KBM-7 (cell line): ENCODE data around the gene PFDN4.
A peak's percentile ranks its signal among the peaks of the same experiment; 100 is the strongest.

Experiments
- DNase-seq: peaks from one replicate; pipeline ENCODE4 v3.0.0-alpha.2; 2015
- in situ Hi-C: fragments of 300-500 bp; cut with MboI; formaldehyde crosslinking; loops from 2 replicates; pipeline ENCODE4 v1.14.3; 2020; ENCODE audit warnings: low sequenced_read_pairs, low pct_unique_long_range_greater_than_20kb, mixed read lengths

The PFDN4 gene, protein sequence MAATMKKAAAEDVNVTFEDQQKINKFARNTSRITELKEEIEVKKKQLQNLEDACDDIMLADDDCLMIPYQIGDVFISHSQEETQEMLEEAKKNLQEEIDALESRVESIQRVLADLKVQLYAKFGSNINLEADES

GRCh38 chr20:54207743-54208547 lies at the start of gene PFDN4:
TSS of gene PFDN4 (plus strand) at chr20:54208087. CDS start at chr20:54208101, 14 bp downstream.
- DNase-seq, result peak; percentile 90
- in situ Hi-C loops, result loop anchor here (10.0 to 25.0 kb wide), 2 partner anchors 103 to 429 kb away; no protein-coding TSS in a partner anchor

- no peak for DNase-seq
Observed at GRCh38 chr20:54158226-54158625, 49.7 kb upstream of the PFDN4 start.

GRCh38 chr20:54158856-54159418 lies 49.0 kb upstream of the PFDN4 start:
- in situ Hi-C loops, result no loop called here
- no peak for DNase-seq

More at GRCh38 chr20:54158226-54158625, 49.7 kb upstream of the PFDN4 start:
- in situ Hi-C loops, result no loop called here

GRCh38 chr20:54160065-54161007 lies 47.6 kb upstream of the PFDN4 start:
- no peak for DNase-seq
- in situ Hi-C loops, result no loop called here

DNA sequence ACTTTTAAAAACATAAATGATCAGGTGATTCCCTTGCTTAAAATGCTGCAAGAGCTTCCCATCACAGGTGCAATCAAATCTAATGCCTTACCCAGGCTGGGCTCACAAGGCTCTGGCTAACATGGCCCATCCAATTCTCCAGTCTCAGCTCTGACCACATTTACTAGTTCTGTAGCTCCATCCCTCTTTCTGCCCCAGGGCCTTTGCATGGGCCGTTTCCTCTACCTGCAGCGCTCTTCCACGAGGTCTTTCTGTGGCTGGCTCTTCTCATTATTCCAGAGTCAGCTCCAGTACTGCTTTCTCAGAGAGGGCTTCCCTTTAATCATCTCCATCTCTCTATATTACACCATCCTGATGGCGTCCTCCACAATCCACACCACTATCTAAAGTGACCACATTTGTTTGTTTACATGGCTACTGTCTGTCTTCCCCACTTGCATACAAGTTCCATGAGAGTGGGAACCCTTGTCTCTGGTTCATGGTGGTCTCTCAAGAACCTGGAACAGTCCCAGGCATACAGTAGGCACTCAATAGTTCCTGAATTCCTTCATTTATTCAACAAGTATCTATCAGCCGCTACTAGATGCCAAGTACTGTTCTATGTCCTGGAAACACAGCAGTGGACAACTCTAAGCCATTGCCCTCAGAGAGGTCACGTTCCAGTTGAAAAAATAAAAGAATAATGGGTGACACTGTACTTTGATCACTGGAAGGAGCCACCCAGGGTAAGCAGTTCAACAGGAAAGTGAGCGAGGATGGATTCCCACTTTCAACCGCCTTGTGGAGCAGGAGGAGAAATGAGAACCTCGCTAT lies 46.7 kb upstream of the PFDN4 start:
- no peak for DNase-seq

DNA sequence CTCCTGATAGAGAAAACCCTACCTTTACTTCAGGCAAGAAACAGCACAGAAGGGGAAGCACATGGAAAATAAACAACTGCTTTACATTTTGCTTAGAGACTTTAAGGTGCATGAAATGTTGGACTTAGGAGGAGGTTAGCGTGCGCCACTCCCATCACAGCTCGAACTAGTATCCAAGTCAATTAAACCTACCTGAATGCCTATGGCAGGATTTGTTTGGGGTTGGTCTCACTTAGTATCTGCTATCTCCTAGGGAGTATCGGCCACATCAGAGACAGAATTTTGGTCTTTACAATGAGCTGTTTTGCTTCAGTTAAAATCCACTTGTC lies 46.1 kb upstream of the PFDN4 start:
- no peak for DNase-seq
- in situ Hi-C loops, result no loop called here

More for the DNA sequence above, 46.7 kb upstream of the PFDN4 start:
- in situ Hi-C loops, result no loop called here

GRCh38 chr20:54162378-54163009 lies 45.4 kb upstream of the PFDN4 start:
- in situ Hi-C loops, result no loop called here
- no peak for DNase-seq

DNA sequence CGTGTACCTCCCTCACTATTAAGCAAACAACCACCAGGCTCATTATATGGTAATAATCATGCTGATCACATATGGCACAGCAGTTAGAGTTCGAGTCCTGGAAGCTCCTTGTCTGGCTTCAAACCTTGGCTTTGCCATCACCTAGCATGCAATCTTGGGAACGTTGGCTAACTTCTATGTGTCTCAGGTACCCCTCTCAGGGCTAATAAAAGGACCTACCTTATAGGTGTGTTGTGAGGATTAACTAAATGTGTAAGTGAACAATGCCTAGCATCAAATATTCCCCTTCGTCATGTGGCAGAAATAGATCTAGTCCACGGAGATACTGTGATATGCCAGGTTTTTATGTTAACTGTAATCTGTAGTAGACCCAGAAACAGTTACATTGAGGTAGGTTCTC lies 44.5 kb upstream of the PFDN4 start:
- in situ Hi-C loops, result no loop called here
- DNase-seq, result no peak

DNA sequence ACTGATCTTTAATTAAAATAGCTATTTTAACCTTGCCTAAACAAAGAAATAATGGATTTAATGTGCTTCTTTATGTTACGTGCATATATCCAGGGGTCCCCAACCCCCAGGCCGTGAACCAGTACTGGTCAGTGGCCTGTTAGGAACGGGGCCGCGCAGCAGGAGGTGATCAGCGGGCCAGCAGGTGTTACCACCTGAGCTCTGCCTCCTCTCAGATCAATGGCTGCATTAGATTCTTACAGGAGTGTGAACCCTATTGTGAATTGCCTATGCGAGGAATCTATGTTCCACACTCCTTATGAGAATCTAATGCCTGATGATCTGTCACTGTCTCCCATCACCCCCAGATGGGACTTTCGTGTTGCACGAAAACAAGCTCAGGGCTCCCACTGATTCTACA lies 42.9 kb upstream of the PFDN4 start:
- in situ Hi-C loops, result no loop called here
- no peak for DNase-seq

- in situ Hi-C loops, result no loop called here
Observed at GRCh38 chr20:54165803-54166202, 42.1 kb upstream of the PFDN4 start.

GRCh38 chr20:54166987-54167662 lies 40.8 kb upstream of the PFDN4 start:
- in situ Hi-C loops, result no loop called here
- no peak for DNase-seq

More at GRCh38 chr20:54165803-54166202, 42.1 kb upstream of the PFDN4 start:
- no peak for DNase-seq

DNA sequence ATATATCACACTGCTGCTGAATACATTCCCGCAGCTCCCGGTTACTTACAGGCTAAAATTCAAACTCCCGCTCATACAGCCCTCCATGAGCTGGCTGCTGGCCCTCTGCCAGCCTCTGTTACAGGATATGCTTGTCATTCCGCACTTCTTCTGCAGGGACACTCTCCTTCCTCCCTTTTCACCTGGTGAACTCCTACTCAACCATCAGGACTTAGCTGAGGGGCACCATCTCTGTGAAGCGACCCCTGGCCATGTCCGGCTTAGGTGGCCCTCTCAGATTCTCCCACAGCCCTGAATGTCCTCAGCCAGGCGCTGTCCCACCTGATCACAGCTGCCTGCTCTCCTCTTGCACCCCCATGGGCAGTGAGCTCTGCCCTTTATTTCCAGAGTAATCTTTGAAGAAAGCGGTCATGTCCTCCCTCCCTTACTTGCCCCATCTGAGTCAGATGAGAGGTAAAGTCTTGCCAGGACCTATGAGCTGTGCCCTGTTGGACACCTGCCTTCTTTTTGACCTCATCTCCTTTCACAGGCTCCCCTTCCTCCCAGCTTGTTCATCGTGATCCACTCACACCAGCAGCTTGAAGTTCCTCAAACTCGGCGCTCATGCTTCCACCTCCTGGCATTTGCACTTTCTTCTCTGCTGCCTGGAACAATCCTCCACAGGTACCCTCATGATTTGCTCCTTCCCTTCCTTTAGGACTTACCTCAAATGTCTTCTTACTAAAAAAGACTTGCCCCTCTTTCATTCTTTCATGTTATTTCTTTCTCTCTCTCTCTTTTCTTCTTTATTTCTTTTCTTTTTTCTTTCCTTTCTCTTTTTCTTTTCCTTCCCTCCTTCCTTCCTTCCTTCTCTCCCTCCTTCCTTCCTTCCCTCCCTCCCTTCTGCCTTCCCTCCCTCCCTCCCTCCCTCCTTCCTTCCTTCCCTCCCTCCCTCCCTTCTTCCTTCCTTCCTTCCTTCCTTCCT lies 39.7 kb upstream of the PFDN4 start:
- in situ Hi-C loops, result no loop called here
- no peak for DNase-seq

DNA sequence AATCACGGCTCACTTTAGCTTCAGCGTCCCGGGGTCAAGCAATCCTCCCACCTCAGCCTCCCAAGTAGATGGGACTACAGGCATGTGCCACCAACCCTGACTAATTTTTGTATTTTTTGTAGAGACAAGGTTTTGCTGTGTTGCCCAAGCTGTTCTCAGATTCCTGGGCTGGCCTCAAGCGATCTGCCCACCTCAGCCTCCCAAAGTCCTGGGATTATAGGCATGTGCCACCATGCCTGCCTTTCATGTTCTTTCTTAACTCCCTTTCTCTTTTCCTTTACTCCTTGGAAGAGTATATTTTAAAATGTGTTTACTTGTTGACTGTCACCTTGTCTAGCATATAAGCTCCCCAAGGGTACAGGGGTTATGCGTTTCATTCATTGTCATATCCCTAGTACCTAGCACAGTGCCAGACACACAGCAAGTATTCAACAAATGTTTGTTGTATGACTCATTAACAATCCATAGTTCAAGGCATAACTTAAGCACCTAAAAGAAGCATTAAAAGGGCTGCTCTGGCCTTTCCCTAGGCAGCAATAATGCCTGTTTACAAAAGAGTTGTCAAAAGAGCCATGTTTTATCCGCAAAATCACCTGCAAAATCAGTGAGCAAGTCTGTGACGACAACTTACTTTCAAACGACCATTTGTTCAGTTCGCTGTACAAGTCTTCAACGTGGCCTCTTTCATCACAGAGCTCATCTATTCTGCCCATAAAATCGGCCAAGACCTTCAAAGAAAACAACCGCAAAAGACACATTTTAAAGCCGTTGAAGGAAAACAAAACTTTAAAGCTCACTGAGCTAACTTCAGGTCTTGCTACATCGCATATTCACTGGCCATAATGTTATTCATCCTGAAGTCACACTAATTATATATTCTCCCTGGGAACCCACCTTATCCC lies 38.7 kb upstream of the PFDN4 start:
- DNase-seq, result no peak
- in situ Hi-C loops, result no loop called here

GRCh38 chr20:54170026-54170471 lies 37.8 kb upstream of the PFDN4 start:
- in situ Hi-C loops, result no loop called here
- no peak for DNase-seq

GRCh38 chr20:54170963-54171362 lies 36.9 kb upstream of the PFDN4 start:
- DNase-seq, result no peak
- in situ Hi-C loops, result no loop called here

DNA sequence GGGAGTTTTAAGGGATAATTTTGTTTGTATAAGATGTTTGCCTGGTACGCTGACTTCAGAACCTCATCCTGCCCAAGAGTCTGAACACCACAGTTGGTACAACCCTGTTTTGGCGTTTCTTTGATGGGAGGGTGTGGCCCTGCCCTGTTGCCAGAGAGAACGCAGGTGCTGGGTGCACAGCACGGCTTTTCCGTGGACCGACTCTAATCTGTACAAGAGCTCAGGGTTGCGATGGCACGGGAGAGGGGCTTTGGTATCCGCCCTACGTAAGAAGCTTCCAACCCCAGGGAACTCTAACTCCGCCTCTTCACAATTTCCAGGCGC lies 35.4 kb upstream of the PFDN4 start:
- DNase-seq, result no peak
- in situ Hi-C loops, result no loop called here
